GM13977 (cell line): ENCODE results near the gene PRMT6.

Experiments
- DNase-seq: peaks from one replicate; pipeline ENCODE4 v3.0.0; 2012; ENCODE audit warnings: low spot score
- in situ Hi-C: fragments of 300-500 bp; cut with MboI; formaldehyde crosslinking; loops from one replicate; pipeline ENCODE4 v1.12.0; 2022; ENCODE audit warnings: low sequenced_read_pairs, low pct_unique_long_range_greater_than_20kb, mixed read lengths, inconsistent platforms; ENCODE audit not compliant: unreplicated experiment
- TF ChIP-seq, protein P1 (sequence below): IDR thresholded peaks from 2 replicates; pipeline ENCODE4 v1.5.1; 2012; ENCODE audit warnings: mild to moderate bottlenecking, control low read depth; ENCODE audit not compliant: insufficient read depth; ENCODE audit errors: extremely low read depth, missing control alignments

The PRMT6 gene

DNA sequence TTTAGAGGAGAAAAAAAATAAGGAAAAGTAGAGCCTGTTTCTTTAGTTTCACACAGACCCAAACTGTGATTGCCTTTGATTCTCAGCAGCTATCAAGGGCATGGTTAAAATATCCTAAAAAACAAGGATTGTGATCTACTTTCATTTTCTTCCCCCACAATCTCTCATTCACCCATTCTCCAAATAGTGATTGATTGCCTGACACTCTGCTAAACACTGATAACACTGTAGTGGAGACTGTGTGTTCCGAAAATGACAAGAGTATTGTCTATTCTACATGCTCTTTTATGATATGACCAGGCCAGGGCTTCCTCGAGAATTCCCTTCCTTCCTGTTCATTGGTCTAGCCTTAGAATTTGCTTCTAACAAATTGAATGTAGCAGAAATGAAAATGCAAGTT is 40.2 kb downstream of the PRMT6 start:
- no peak for DNase-seq
- TF ChIP-seq, protein P1, sequence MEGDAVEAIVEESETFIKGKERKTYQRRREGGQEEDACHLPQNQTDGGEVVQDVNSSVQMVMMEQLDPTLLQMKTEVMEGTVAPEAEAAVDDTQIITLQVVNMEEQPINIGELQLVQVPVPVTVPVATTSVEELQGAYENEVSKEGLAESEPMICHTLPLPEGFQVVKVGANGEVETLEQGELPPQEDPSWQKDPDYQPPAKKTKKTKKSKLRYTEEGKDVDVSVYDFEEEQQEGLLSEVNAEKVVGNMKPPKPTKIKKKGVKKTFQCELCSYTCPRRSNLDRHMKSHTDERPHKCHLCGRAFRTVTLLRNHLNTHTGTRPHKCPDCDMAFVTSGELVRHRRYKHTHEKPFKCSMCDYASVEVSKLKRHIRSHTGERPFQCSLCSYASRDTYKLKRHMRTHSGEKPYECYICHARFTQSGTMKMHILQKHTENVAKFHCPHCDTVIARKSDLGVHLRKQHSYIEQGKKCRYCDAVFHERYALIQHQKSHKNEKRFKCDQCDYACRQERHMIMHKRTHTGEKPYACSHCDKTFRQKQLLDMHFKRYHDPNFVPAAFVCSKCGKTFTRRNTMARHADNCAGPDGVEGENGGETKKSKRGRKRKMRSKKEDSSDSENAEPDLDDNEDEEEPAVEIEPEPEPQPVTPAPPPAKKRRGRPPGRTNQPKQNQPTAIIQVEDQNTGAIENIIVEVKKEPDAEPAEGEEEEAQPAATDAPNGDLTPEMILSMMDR, result no peak
- in situ Hi-C loops, result no loop called here

DNA sequence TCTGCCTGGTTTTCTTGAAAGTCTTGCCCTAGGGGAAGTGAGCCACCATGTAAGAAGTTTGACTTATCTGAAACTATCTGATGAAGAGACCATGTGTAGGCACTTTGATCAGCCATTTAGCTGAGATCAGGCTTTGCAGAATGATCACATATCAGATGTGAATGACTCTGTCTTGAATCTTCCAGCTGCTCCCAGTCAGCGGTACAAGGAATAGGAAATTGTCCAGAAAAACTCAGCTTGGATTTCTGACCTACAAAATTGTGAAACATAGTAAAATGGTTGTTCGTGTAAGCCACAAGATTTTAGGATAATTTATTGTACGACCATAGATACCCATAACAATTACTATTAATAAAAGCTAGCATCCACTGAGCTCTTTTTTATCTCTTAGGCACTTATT is 42.5 kb downstream of the PRMT6 start:
- TF ChIP-seq, protein P1, result no peak
- in situ Hi-C loops, result no loop called here
- DNase-seq, result no peak

DNA sequence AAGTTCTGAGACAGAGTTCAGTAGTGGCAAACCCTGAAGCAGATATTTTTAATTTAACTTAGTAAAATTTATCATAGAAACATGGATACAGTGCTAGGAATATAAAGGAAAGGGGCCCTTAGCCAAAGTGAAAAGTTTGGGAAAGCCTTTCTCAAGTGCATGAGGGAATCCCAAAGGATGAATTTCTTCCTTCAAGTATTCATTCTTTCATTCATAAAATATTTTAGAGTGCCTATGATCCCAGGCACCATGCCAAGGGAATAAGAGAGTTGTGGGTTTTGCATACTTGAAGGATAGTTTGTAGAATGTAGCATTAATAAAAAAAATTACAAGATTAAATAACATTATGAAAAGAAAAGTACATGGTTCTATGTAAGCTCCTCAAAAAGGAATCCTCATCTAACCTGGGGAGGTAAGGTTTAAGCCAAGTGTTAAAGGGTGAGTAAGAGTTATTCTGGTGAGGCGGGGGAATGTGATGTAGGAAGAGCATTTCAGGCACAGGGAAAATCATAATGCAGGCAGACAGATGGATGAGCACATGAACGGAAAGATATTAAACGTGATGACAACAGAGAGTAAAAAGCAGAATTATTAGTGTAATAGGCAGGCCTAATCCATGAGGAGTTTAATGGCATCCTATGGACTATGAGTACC is 44.0 kb downstream of the PRMT6 start:
- no peak for DNase-seq
- TF ChIP-seq, protein P1, result no peak
- in situ Hi-C loops, result no loop called here

DNA sequence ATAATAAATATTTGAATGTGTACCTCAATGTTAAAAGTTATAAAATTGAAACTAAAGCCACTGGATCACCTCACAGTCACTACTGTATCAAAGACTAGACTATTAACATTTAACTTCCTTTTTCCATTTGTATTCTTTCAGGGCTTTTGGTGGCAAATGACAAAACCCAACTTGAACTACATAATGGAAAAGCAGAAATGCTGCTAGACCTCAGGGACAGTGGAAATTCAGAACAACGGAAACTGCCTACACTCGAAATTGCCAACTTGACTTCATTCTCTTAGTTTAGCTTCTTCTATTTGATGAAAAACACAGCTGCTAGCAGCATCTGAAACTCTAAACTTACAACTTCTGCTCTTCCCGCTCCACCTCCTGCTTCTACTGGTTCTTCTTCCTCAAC is 49.4 kb downstream of the PRMT6 start:
- in situ Hi-C loops, result no loop called here
- DNase-seq, result no peak

More for the DNA sequence above, 49.4 kb downstream of the PRMT6 start:
- TF ChIP-seq, protein P1, result no peak
